H1 (cell line): Measurements from ENCODE around the gene TPRA1. TPM values are rescaled to one million over a fixed set of nuclear protein-coding genes. Genes with fewer than 3 reads are reported as not detected.

Experiments used
- CTCF ChIA-PET: fragments of 300-600 bp; sonication (Branson Sonifier 250); formaldehyde crosslinking; loops from one replicate; lab custom pipeline; 2021; ENCODE audit not compliant: partially characterized antibody; lab: Charles Lee
- POLR2A ChIA-PET: fragments of 300-600 bp; sonication (Branson Sonifier 250); formaldehyde crosslinking; loops from one replicate; lab custom pipeline; 2021; ENCODE audit warnings: inconsistent platforms; ENCODE audit not compliant: partially characterized antibody; lab: Charles Lee
- DNase-seq, 2 experiments: peaks; one replicate each; pipeline versions ENCODE4 v3.0.0 to v3.0.0-alpha.2; 2010 to 2022; ENCODE audit warnings: low spot score in 2 of 2, low read depth in 1 of 2, mixed read lengths in 1 of 2
- FAIRE-seq: peaks from 2 replicates; lab custom pipeline; 2011; peaks lifted over from hg19 to GRCh38; lab: Jason Lieb, UNC
- H2AFZ ChIP-seq: 2 replicates; pipeline ENCODE4 v1.8.1; 2012; ENCODE audit warnings: low read length, inconsistent platforms
- H2AK5ac ChIP-seq: 2 replicates; pipeline ENCODE4 v1.6.1; 2013; ENCODE audit warnings: low read depth, low read length
- H2BK120ac ChIP-seq: replicated peaks from 2 replicates; pipeline ENCODE3; 2013; ENCODE audit warnings: low read depth, low read length, inconsistent platforms
- H2BK12ac ChIP-seq: 2 replicates; pipeline ENCODE4 v1.6.1; 2013; ENCODE audit warnings: low read depth, low read length
- H2BK15ac ChIP-seq: 2 replicates; pipeline ENCODE4 v1.6.1; 2013; ENCODE audit warnings: low read length
- H2BK20ac ChIP-seq: 2 replicates; pipeline ENCODE4 v1.6.1; 2013; ENCODE audit warnings: low read length
- H2BK5ac ChIP-seq: 2 replicates; pipeline ENCODE4 v1.6.1; 2013; ENCODE audit warnings: low read depth, low read length
- H3K14ac ChIP-seq: 2 replicates; pipeline ENCODE4 v1.6.1; 2013; ENCODE audit warnings: inconsistent platforms; ENCODE audit not compliant: insufficient read length
- H3K18ac ChIP-seq: 2 replicates; pipeline ENCODE4 v1.6.1; 2013; ENCODE audit warnings: low read length; ENCODE audit errors: extremely low read depth
- H3K23ac ChIP-seq: 2 replicates; pipeline ENCODE4 v1.6.1; 2013; ENCODE audit warnings: inconsistent platforms; ENCODE audit not compliant: insufficient read length
- H3K23me2 ChIP-seq: 2 replicates; pipeline ENCODE4 v1.6.1; 2013; ENCODE audit warnings: low read depth, low read length
- H3K27ac ChIP-seq: 2 replicates; pipeline ENCODE4 v1.6.1; 2011; ENCODE audit warnings: low read depth, low read length, inconsistent platforms
- H3K27me3 ChIP-seq, 4 experiments: replicated peaks in 1 of 4; 1 replicate in 1 of 4; 2 replicates in 3 of 4; pipeline versions ENCODE4 v1.6.1 to v1.8.1; 2011 to 2013; ENCODE audit warnings: low read length in 3 of 4, mild to moderate bottlenecking in 3 of 4, inconsistent platforms in 2 of 4, mixed read lengths in 2 of 4, moderate library complexity in 1 of 4; ENCODE audit not compliant: control insufficient read depth in 3 of 4, insufficient read depth in 3 of 4; ENCODE audit errors: extremely low read depth in 1 of 4
- H3K36me3 ChIP-seq, 4 experiments: 2 replicates each; pipeline versions ENCODE4 v1.6.1 to v1.8.1; 2011 to 2013; ENCODE audit warnings: mild to moderate bottlenecking in 4 of 4, low read length in 3 of 4, moderate library complexity in 2 of 4, control low read depth in 1 of 4, inconsistent platforms in 1 of 4; ENCODE audit not compliant: insufficient read depth in 4 of 4, control insufficient read depth in 2 of 4
- H3K4ac ChIP-seq: replicated peaks from 2 replicates; pipeline ENCODE3; 2013; ENCODE audit warnings: low read length, low read depth, mixed read lengths, inconsistent platforms; ENCODE audit not compliant: insufficient read length
- H3K4me1 ChIP-seq, 4 experiments: replicated peaks in 1 of 4; 1 replicate in 1 of 4; 2 replicates in 3 of 4; pipeline versions ENCODE4 v1.6.1 to v1.8.1; 2011 to 2013; ENCODE audit warnings: low read length in 3 of 4, inconsistent platforms in 2 of 4, mixed read lengths in 1 of 4; ENCODE audit not compliant: insufficient read depth in 4 of 4, control insufficient read depth in 3 of 4
- H3K4me2 ChIP-seq, 2 experiments: 2 replicates each; pipeline versions ENCODE4 v1.6.1 to v1.8.1; 2011 to 2013; ENCODE audit warnings: low read depth in 2 of 2, low read length in 2 of 2, control low read depth in 1 of 2, inconsistent platforms in 1 of 2, mild to moderate bottlenecking in 1 of 2; ENCODE audit not compliant: insufficient read depth in 1 of 2
- H3K4me3 ChIP-seq, 4 experiments: fragments of 200-600, 300-600 bp in 1 of 4; sonication (generic), shearing (Covaris generic), sonication (Bioruptor Twin) in 1 of 4; 2 replicates each; pipeline versions ENCODE4 v1.5.1 to v1.8.1; 2011 to 2016; ENCODE audit warnings: low read length in 4 of 4, low read depth in 3 of 4, control low read depth in 2 of 4, inconsistent platforms in 2 of 4, mild to moderate bottlenecking in 2 of 4, mixed read lengths in 1 of 4, moderate library complexity in 1 of 4; ENCODE audit not compliant: insufficient read depth in 2 of 4; ENCODE audit errors: extremely low read depth in 1 of 4
- H3K56ac ChIP-seq: replicated peaks from 2 replicates; pipeline ENCODE3; 2013; ENCODE audit warnings: low read depth, mild to moderate bottlenecking, mixed read lengths, low read length, inconsistent platforms; ENCODE audit not compliant: insufficient read length
- H3K79me1 ChIP-seq: 2 replicates; pipeline ENCODE4 v1.6.1; 2013; ENCODE audit warnings: low read depth, low read length, control low read depth
- H3K79me2 ChIP-seq, 2 experiments: 2 replicates each; pipeline versions ENCODE4 v1.6.1 to v1.8.1; 2012 to 2013; ENCODE audit warnings: low read length in 2 of 2, mild to moderate bottlenecking in 2 of 2, inconsistent platforms in 1 of 2; ENCODE audit not compliant: insufficient read depth in 2 of 2, control insufficient read depth in 1 of 2
- H3K9ac ChIP-seq, 4 experiments: replicated peaks in 1 of 4; 1 replicate in 1 of 4; 2 replicates in 3 of 4; pipeline versions ENCODE4 v1.6.1 to v1.8.1; 2011 to 2013; ENCODE audit warnings: low read depth in 3 of 4, low read length in 3 of 4, control low read depth in 2 of 4, mild to moderate bottlenecking in 2 of 4, moderate library complexity in 2 of 4, inconsistent platforms in 1 of 4; ENCODE audit errors: extremely low read depth in 1 of 4
- H3K9me3 ChIP-seq, 2 experiments: 2 replicates each; pipeline versions ENCODE4 v1.6.1 to v1.8.1; 2012 to 2013; ENCODE audit warnings: mild to moderate bottlenecking in 2 of 2, moderate library complexity in 2 of 2, control low read depth in 1 of 2, inconsistent platforms in 1 of 2, low read depth in 1 of 2, low read length in 1 of 2, mixed read lengths in 1 of 2; ENCODE audit not compliant: insufficient read depth in 2 of 2
- H4K20me1 ChIP-seq, 2 experiments: replicated peaks in 1 of 2; 2 replicates each; pipeline versions ENCODE3 to v1.8.1; 2011 to 2013; ENCODE audit warnings: inconsistent platforms in 2 of 2, low read length in 2 of 2, mild to moderate bottlenecking in 1 of 2; ENCODE audit not compliant: insufficient read depth in 2 of 2, control insufficient read depth in 1 of 2
- H4K5ac ChIP-seq: 2 replicates; pipeline ENCODE4 v1.6.1; 2013; ENCODE audit warnings: low read length, low read depth, mixed read lengths, inconsistent platforms; ENCODE audit not compliant: insufficient read length
- H4K8ac ChIP-seq: 2 replicates; pipeline ENCODE4 v1.8.0; 2013; ENCODE audit warnings: mild to moderate bottlenecking, moderate library complexity, low read length, inconsistent platforms; ENCODE audit not compliant: insufficient read depth; ENCODE audit errors: extremely low read depth
- H4K91ac ChIP-seq: replicated peaks from 2 replicates; pipeline ENCODE3; 2013; ENCODE audit warnings: low read length, mixed read lengths, inconsistent platforms; ENCODE audit not compliant: insufficient read length
- HDAC2 ChIP-seq, 2 experiments: fragments of 300-600 bp in 1 of 2; sonication (generic) in 1 of 2; IDR thresholded peaks; 2 replicates each; pipeline ENCODE4 v1.6.1; 2011 to 2012; ENCODE audit warnings: low read depth in 2 of 2, low read length in 2 of 2, mild to moderate bottlenecking in 2 of 2, moderate library complexity in 2 of 2, borderline replicate concordance in 1 of 2, inconsistent platforms in 1 of 2
- RAD21 ChIP-seq, 2 experiments: IDR thresholded peaks in 1 of 2; conservative IDR thresholded peaks in 1 of 2; 2 replicates each; pipeline ENCODE4 v1.6.1; 2011; ENCODE audit warnings: low read depth in 2 of 2, low read length in 2 of 2, improper control_type of control experiment in 1 of 2, inconsistent platforms in 1 of 2, mild to moderate bottlenecking in 1 of 2, moderate library complexity in 1 of 2
- TCF12 ChIP-seq: IDR thresholded peaks from 2 replicates; pipeline ENCODE4 v1.6.1; 2011; ENCODE audit warnings: low read depth, mild to moderate bottlenecking, low read length
- YY1 ChIP-seq: IDR thresholded peaks from 2 replicates; pipeline ENCODE4 v1.6.1; 2011; ENCODE audit warnings: low read depth, mild to moderate bottlenecking, low read length
- WGBS, 2 experiments: shearing (Covaris generic) in 1 of 2; methylation state at CpG; one replicate each; pipeline versions ENCODE4 v1.1.6 to v1.1.7; 2013 to 2015; ENCODE audit warnings: low lambda C conversion rate in 2 of 2, mixed read lengths in 2 of 2, inconsistent platforms in 1 of 2, low coverage in 1 of 2, missing lambda C conversion rate in 1 of 2; ENCODE audit not compliant: insufficient replicate concordance in 2 of 2, insufficient coverage in 1 of 2, insufficient read length in 1 of 2; ENCODE audit errors: extremely low coverage in 1 of 2, missing lambda C conversion rate in 1 of 2; 5-methylcytosine and 5-hydroxymethylcytosine counted together
- polyA plus RNA-seq, 7 experiments: library from polyadenylated mRNA; depleted of rRNA in 3 of 7; stranded (reverse) in 5 of 7; unstranded in 2 of 7; fragments of >200 nt in 5 of 7; fragments of 200-250 nt in 2 of 7; gene quantifications; 1 replicate in 5 of 7; 2 replicates in 1 of 7; 4 replicates in 1 of 7; pipeline versions ENCODE4 v1.2.1 to v1.2.3, GENCODE V29; 2011 to 2013; ENCODE audit warnings: missing spikeins in 2 of 7, mixed read lengths in 2 of 7
- total RNA-seq: library from RNA; stranded (reverse); fragmentation: NEBNext Ultra II Directional; extraction: Animal tissue kit (Norgen Biotek cat#: 25700); gene quantifications from 2 replicates; pipeline ENCODE4 v1.2.1, GENCODE V29; 2021
- TF ChIP-seq, protein P1 (sequence below), 3 experiments: IDR thresholded peaks; 1 replicate in 2 of 3; 2 replicates in 1 of 3; pipeline versions ENCODE4 v1.5.1 to v1.6.1; 2011; ENCODE audit warnings: low read length in 3 of 3, mild to moderate bottlenecking in 3 of 3, inconsistent platforms in 2 of 3, low read depth in 1 of 3, moderate library complexity in 1 of 3; ENCODE audit not compliant: insufficient read depth in 1 of 3; ENCODE audit errors: control extremely low read depth in 1 of 3

The TPRA1 gene
- total and polyA plus RNA-seq, 2 of the 8 experiments (the other 6 are each of a cell fraction or from before 2014, with no cell fraction given), result 18.8 to 38.5 TPM

DNA sequence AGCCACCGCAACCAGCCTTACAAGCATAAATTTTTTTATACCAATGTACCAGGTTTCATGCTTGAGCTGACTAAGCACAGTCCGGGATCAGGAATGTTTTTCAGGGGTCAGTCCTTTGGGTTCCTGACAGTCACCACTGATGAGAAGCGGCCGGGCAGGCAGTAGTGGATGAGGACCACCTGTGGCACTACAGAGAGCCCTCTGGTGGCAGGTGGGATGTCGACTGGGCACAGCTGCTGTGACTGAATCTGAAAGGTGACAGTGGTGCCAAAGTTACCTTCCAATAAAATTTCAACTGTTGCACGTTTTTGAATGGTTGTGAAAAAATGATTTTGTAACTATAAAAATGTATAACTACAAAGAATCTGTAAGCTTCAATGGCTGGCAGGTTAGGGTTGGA, 34.0 kb downstream of the TPRA1 start:
- Histone ChIP-seq H3K79me1 (no peaks in the 10 kb centered on the region; the same call in 1 of the 2 replicates), H3K18ac (no peak overlapping the region), H3K27me3 (no peaks in the 10 kb centered on the region; a peak in 1 of 7 replicates), H3K4me2 (no peak overlapping the region), H3K14ac (no peak overlapping the region), H3K56ac (no peak overlapping the region), H3K79me2 (no peaks in the 10 kb centered on the region), H3K4ac (no peak overlapping the region), H2AFZ (no peak overlapping the region), H2BK120ac (no peak overlapping the region), H4K5ac (no peak overlapping the region), H2BK20ac (no peak overlapping the region), H3K4me3 (no peak overlapping the region), H2AK5ac (no peak overlapping the region), H4K8ac (no peak overlapping the region), H3K23ac (no peak overlapping the region), H3K27ac (no peak overlapping the region), H3K9me3 (no peaks in the 10 kb centered on the region), H3K4me1 (no peaks in the 10 kb centered on the region), H4K91ac (no peak overlapping the region), H2BK5ac (no peak overlapping the region), H3K23me2 (peaks cover 3% of the 10 kb centered on the region; the same call in 1 of the 2 replicates), H3K36me3 (no peaks in the 10 kb centered on the region), H4K20me1 (no peaks in the 10 kb centered on the region), H3K9ac (no peak overlapping the region), H2BK12ac (no peak overlapping the region), H2BK15ac (no peak overlapping the region)
- ChIA-PET CTCF (interaction anchor here (0.6 to 5.4 kb wide), 7 partner anchors 9 to 163 kb away, joined by 3 to 19 read pairs (median 4); no protein-coding TSS in a partner anchor), POLR2A (no interaction called here)
- WGBS, 2 experiments, result 65% methylated on average over 6 of the region's 6 CpGs; no CpG with 5 or more reads in 1 of the 2 experiments
- DNase-seq (no peak), FAIRE-seq (no peak)
- TF ChIP-seq YY1, result no peak
- TF ChIP-seq, protein P1, sequence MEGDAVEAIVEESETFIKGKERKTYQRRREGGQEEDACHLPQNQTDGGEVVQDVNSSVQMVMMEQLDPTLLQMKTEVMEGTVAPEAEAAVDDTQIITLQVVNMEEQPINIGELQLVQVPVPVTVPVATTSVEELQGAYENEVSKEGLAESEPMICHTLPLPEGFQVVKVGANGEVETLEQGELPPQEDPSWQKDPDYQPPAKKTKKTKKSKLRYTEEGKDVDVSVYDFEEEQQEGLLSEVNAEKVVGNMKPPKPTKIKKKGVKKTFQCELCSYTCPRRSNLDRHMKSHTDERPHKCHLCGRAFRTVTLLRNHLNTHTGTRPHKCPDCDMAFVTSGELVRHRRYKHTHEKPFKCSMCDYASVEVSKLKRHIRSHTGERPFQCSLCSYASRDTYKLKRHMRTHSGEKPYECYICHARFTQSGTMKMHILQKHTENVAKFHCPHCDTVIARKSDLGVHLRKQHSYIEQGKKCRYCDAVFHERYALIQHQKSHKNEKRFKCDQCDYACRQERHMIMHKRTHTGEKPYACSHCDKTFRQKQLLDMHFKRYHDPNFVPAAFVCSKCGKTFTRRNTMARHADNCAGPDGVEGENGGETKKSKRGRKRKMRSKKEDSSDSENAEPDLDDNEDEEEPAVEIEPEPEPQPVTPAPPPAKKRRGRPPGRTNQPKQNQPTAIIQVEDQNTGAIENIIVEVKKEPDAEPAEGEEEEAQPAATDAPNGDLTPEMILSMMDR (IDR thresholded peaks at IDR 0.05; ENCODE audit: control extremely low read depth in 1 of 3, insufficient read depth in 1 of 3, low read depth in 1 of 3, low read length in 3 of 3), result peak; percentile 52 to 78 (median 67)
- peak; percentile 34 to 44; a peak in 3 of 4 replicates for TF ChIP-seq RAD21 (IDR thresholded peaks at IDR 0.05 in 1 of 2, conservative IDR thresholded peaks at IDR 0.05 in 1 of 2; ENCODE audit: low read depth in 2 of 2, low read length in 2 of 2)
- no peak for TF ChIP-seq HDAC2 (IDR thresholded peaks at IDR 0.05; ENCODE audit: borderline replicate concordance in 1 of 2, low read depth in 2 of 2, low read length in 2 of 2)
- 0 out of 2 replicates have a peak, but pooled peaks have one; percentile 29 for TF ChIP-seq TCF12
